ENCODE measurements around the gene IGF2R.

DNA sequence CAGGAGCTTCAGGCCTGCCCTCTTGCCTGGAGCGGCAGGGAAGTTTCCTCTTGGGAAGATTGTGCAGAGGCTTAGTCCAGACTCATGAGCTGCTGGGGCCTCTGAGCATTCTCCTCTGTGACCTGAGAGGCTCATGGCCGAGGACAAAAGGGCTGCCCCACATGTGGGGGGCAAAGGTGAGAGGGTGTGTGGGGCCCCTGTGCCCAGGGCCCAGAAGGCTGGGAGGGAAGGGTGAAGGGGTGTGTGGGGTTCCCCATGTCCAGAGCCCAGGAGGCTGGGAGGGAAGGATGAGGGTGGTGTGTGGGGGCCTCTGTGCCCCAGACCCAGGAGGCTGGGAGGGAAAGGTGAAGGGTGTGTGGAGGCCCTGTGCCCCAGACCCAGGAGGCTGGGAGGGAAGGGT lies 101.9 kb downstream of the IGF2R start:
- no peak for TF ChIP-seq POLR2A (IDR thresholded peaks at IDR 0.05; ENCODE audit: low read depth, low read length)
- TF ChIP-seq POLR2AphosphoS5 (IDR thresholded peaks at IDR 0.05; ENCODE audit: low read depth, low read length) = no peak
- no peak for TF ChIP-seq TAF1 (IDR thresholded peaks at IDR 0.05; ENCODE audit: borderline replicate concordance, low read depth, low read length)

Data from GM12892 (cell line).